ENCODE measurements around the gene PECR.

GRCh38 chr2:216071111-216071851 is 10.3 kb downstream of the PECR start:
- TF ChIP-seq CTCF (IDR thresholded peaks at IDR 0.05) (no peak), EP300 (IDR thresholded peaks at IDR 0.05) (no peak)
